GM06990 (cell line): ENCODE results near the gene FLT1.

Experiments used
- DNase-seq: peaks from one replicate; pipeline ENCODE4 v3.0.0-alpha.2; 2011; ENCODE audit not compliant: insufficient read length; ENCODE audit errors: extremely low read depth
- H3K27me3 ChIP-seq: replicated peaks from 2 replicates; pipeline ENCODE4 v1.6.0; 2011; ENCODE audit warnings: low read length; ENCODE audit not compliant: control insufficient read depth, insufficient read depth
- H3K36me3 ChIP-seq: 2 replicates; pipeline ENCODE4 v1.5.1; 2011; ENCODE audit warnings: low read length; ENCODE audit not compliant: control insufficient read depth, insufficient read depth
- H3K4me3 ChIP-seq: replicated peaks from 2 replicates; pipeline ENCODE4 v1.5.1; 2011; ENCODE audit warnings: low read depth, mild to moderate bottlenecking, control low read depth, low read length
- CTCF ChIP-seq: IDR thresholded peaks from 2 replicates; pipeline ENCODE4 v1.5.1; 2011; ENCODE audit warnings: low read length, control low read depth, mild to moderate bottlenecking, inconsistent platforms; ENCODE audit not compliant: insufficient read depth, poor library complexity, severe bottlenecking

The FLT1 gene

GRCh38 chr13:28349371-28349770 lies 145.6 kb downstream of the FLT1 start:
- no peaks in the 10 kb centered on the region for H3K36me3 ChIP-seq
- no peak for TF ChIP-seq CTCF
- H3K27me3 ChIP-seq = no peaks in the 10 kb centered on the region
- no peak for DNase-seq
- no peak overlapping the region for H3K4me3 ChIP-seq

- H3K4me3 ChIP-seq = no peak overlapping the region
- H3K36me3 ChIP-seq = no peaks in the 10 kb centered on the region
- TF ChIP-seq CTCF = no peak
- H3K27me3 ChIP-seq = no peaks in the 10 kb centered on the region
- DNase-seq = no peak
Measured at GRCh38 chr13:28347456-28348371, 147.2 kb downstream of the FLT1 start.

GRCh38 chr13:28346154-28346553 lies 148.8 kb downstream of the FLT1 start:
- Histone ChIP-seq H3K27me3 (no peaks in the 10 kb centered on the region), H3K36me3 (no peaks in the 10 kb centered on the region), H3K4me3 (no peak overlapping the region)
- DNase-seq = no peak
- TF ChIP-seq CTCF = no peak

- H3K27me3 ChIP-seq = no peaks in the 10 kb centered on the region
- TF ChIP-seq CTCF = no peak
- H3K4me3 ChIP-seq = no peak overlapping the region
- no peaks in the 10 kb centered on the region for H3K36me3 ChIP-seq
- no peak for DNase-seq
Measured at GRCh38 chr13:28344163-28344562, 150.8 kb downstream of the FLT1 start.

GRCh38 chr13:28342251-28342650 lies 152.7 kb downstream of the FLT1 start:
- H3K4me3 ChIP-seq = no peak overlapping the region
- no peaks in the 10 kb centered on the region for H3K27me3 ChIP-seq
- H3K36me3 ChIP-seq = no peaks in the 10 kb centered on the region
- no peak for TF ChIP-seq CTCF
- DNase-seq = no peak
